ENCODE results near the gene RIMBP2. TPM values are rescaled to one million over a fixed set of nuclear protein-coding genes. Genes with fewer than 3 reads are reported as not detected.
A peak's percentile ranks its signal among the peaks of the same experiment; 100 is the strongest.

The RIMBP2 gene
- total and polyA plus RNA-seq, 4 donors, result 0.05 to 2.9 (median 0.95) TPM

- Histone ChIP-seq H3K9ac (ENCODE audit: insufficient read depth in 1 of 2, low read length in 2 of 2) (no peak overlapping the region), H3K9me3 (ENCODE audit: control insufficient read depth in 4 of 4, insufficient read depth in 3 of 4, low read length in 3 of 4) (no peaks in the 10 kb centered on the region), H3K27me3 (ENCODE audit: control insufficient read depth in 3 of 3, insufficient read depth in 3 of 3, low read length in 2 of 3) (peaks cover 0 to 13% (median 8%) of the 10 kb centered on the region in 3 donors), H3K27ac (ENCODE audit: low read depth in 1 of 2, low read length in 1 of 2) (no peak overlapping the region), H3K4me1 (ENCODE audit: control insufficient read depth in 5 of 5, insufficient read depth in 5 of 5, low read length in 5 of 5) (no peaks in the 10 kb centered on the region), H3K36me3 (ENCODE audit: control insufficient read depth in 4 of 4, insufficient read depth in 4 of 4, low read length in 4 of 4) (no peaks in the 10 kb centered on the region), H3K4me3 (no peak overlapping the region)
- ATAC-seq (ENCODE audit: insufficient read depth, low FRiP score) (no peak), DNase-seq (peak in 1 of 3 donors; percentile 11)
- WGBS, 2 donors, result 58 to 72% methylated on average over 7 of the region's 7 CpGs
- no peak for TF ChIP-seq CTCF (IDR thresholded peaks at IDR 0.05; ENCODE audit: control extremely low read depth, extremely low read depth)
These were observed 349.9 kb downstream of the RIMBP2 start for GRCh38 chr12:130366159-130366558.

DNA sequence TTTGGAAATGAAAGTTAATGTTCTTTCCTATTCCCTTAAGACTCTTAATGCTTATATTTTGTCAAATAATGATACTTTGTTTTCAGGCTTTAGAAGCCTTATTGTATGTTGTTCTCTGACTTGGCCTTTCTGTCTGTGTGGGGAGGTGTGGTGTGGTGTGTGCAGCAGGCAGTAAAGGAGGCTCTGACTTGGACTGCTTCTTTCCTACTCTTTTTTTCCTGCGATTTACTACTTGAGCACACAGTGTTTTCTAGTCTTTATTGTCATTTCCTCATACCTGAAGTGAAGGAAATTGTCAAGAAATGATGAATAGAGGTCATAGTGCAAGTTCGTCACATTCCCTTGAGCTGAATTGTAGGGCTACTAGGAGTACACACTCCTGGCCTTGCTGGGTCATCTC, 351.5 kb downstream of the RIMBP2 start:
- no peak overlapping the region for H3K27ac ChIP-seq (ENCODE audit: low read depth in 1 of 2, low read length in 1 of 2)
- no peak for TF ChIP-seq CTCF (IDR thresholded peaks at IDR 0.05; ENCODE audit: control extremely low read depth, extremely low read depth)
- no peak for ATAC-seq (ENCODE audit: insufficient read depth, low FRiP score)
- no peak overlapping the region for H3K9ac ChIP-seq (ENCODE audit: insufficient read depth in 1 of 2, low read length in 2 of 2)
- H3K4me3 ChIP-seq, result no peak overlapping the region
- H3K27me3 ChIP-seq (ENCODE audit: control insufficient read depth in 3 of 3, insufficient read depth in 3 of 3, low read length in 2 of 3), result peaks cover 0 to 9% (median 3%) of the 10 kb centered on the region in 3 donors
- H3K4me1 ChIP-seq (ENCODE audit: control insufficient read depth in 5 of 5, insufficient read depth in 5 of 5, low read length in 5 of 5), result no peaks in the 10 kb centered on the region
- WGBS, 2 donors, result 77 to 81% methylated on average over 2 of the region's 2 CpGs
- no peaks in the 10 kb centered on the region for H3K9me3 ChIP-seq (ENCODE audit: control insufficient read depth in 4 of 4, insufficient read depth in 3 of 4, low read length in 3 of 4)
- H3K36me3 ChIP-seq (ENCODE audit: control insufficient read depth in 4 of 4, insufficient read depth in 4 of 4, low read length in 4 of 4), result no peaks in the 10 kb centered on the region
- no peak for DNase-seq

DNA sequence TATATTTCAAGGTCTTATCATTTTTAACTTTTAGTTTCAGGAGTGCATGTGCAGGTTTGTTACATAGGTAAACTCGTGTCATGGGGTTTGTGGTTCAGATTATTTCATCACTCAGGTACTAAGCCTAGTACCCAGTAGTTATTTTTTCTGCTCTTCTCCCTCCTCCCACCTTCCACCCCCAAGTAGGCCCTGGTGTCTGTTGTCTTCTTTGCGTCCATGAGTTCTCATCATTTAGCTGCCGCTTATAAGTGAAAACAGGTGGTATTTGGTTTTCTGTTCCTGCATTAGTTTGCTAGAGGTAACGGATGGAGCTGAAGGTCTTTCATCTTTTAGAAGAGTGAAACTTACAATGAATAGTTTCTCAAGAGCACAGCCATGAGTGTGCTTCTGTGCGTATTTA, 354.0 kb downstream of the RIMBP2 start:
- TF ChIP-seq CTCF (IDR thresholded peaks at IDR 0.05; ENCODE audit: control extremely low read depth, extremely low read depth), result no peak
- WGBS, 2 donors, result 80 to 89% methylated on average over 5 of the region's 5 CpGs
- Histone ChIP-seq H3K27ac (ENCODE audit: low read depth in 1 of 2, low read length in 1 of 2) (no peak overlapping the region), H3K4me1 (ENCODE audit: control insufficient read depth in 5 of 5, insufficient read depth in 5 of 5, low read length in 5 of 5) (no peaks in the 10 kb centered on the region), H3K27me3 (ENCODE audit: control insufficient read depth in 3 of 3, insufficient read depth in 3 of 3, low read length in 2 of 3) (peaks cover 0 to 24% (median 17%) of the 10 kb centered on the region in 3 donors), H3K9ac (ENCODE audit: insufficient read depth in 1 of 2, low read length in 2 of 2) (no peak overlapping the region), H3K9me3 (ENCODE audit: control insufficient read depth in 4 of 4, insufficient read depth in 3 of 4, low read length in 3 of 4) (peaks cover 0 to 2% (median 0%) of the 10 kb centered on the region in 4 donors), H3K36me3 (ENCODE audit: control insufficient read depth in 4 of 4, insufficient read depth in 4 of 4, low read length in 4 of 4) (no peaks in the 10 kb centered on the region), H3K4me3 (no peak overlapping the region)
- DNase-seq, result no peak
- ATAC-seq (ENCODE audit: insufficient read depth, low FRiP score), result no peak

- no peak overlapping the region for H3K4me3 ChIP-seq
- 53 to 61% methylated on average over 14 of the region's 14 CpGs for WGBS, 2 donors
- H3K4me1 ChIP-seq (ENCODE audit: control insufficient read depth in 5 of 5, insufficient read depth in 5 of 5, low read length in 5 of 5), result no peaks in the 10 kb centered on the region
- H3K36me3 ChIP-seq (ENCODE audit: control insufficient read depth in 4 of 4, insufficient read depth in 4 of 4, low read length in 4 of 4), result no peaks in the 10 kb centered on the region
- no peak overlapping the region for H3K27ac ChIP-seq (ENCODE audit: low read depth in 1 of 2, low read length in 1 of 2)
- no peak for ATAC-seq (ENCODE audit: insufficient read depth, low FRiP score)
- no peak for DNase-seq
- TF ChIP-seq CTCF (IDR thresholded peaks at IDR 0.05; ENCODE audit: control extremely low read depth, extremely low read depth), result no peak
- peaks cover 0 to 38% (median 26%) of the 10 kb centered on the region in 3 donors for H3K27me3 ChIP-seq (ENCODE audit: control insufficient read depth in 3 of 3, insufficient read depth in 3 of 3, low read length in 2 of 3)
- peaks cover 0 to 2% (median 0%) of the 10 kb centered on the region in 4 donors for H3K9me3 ChIP-seq (ENCODE audit: control insufficient read depth in 4 of 4, insufficient read depth in 3 of 4, low read length in 3 of 4)
- no peak overlapping the region for H3K9ac ChIP-seq (ENCODE audit: insufficient read depth in 1 of 2, low read length in 2 of 2)
These were observed 358.3 kb downstream of the RIMBP2 start for GRCh38 chr12:130357729-130358330.

Measured in lung (tissue), 12 donors.